HG02642 (cell line): ENCODE results near the gene HLA-DQA1.
"Not testable (repeated sequence)": the region's sequence is repeated elsewhere in the genome, so short reads cannot be mapped to it uniquely, and the experiment has no call there.

ENCODE experiments used
- ATAC-seq: cut with Tn5 transposase; IDR thresholded peaks from one replicate; pipeline ENCODE4 v1.9.1; 2021; ENCODE audit warnings: mild to moderate bottlenecking; ENCODE audit not compliant: unreplicated experiment, poor library complexity

The HLA-DQA1 gene

GRCh38 chr6:32657329-32657728 lies 20.1 kb downstream of the HLA-DQA1 start:
- ATAC-seq = not testable (repeated sequence)

GRCh38 chr6:32657819-32658218 lies 20.6 kb downstream of the HLA-DQA1 start:
- not testable (repeated sequence) for ATAC-seq

GRCh38 chr6:32658268-32658897 lies 21.2 kb downstream of the HLA-DQA1 start:
- ATAC-seq = no peak

DNA sequence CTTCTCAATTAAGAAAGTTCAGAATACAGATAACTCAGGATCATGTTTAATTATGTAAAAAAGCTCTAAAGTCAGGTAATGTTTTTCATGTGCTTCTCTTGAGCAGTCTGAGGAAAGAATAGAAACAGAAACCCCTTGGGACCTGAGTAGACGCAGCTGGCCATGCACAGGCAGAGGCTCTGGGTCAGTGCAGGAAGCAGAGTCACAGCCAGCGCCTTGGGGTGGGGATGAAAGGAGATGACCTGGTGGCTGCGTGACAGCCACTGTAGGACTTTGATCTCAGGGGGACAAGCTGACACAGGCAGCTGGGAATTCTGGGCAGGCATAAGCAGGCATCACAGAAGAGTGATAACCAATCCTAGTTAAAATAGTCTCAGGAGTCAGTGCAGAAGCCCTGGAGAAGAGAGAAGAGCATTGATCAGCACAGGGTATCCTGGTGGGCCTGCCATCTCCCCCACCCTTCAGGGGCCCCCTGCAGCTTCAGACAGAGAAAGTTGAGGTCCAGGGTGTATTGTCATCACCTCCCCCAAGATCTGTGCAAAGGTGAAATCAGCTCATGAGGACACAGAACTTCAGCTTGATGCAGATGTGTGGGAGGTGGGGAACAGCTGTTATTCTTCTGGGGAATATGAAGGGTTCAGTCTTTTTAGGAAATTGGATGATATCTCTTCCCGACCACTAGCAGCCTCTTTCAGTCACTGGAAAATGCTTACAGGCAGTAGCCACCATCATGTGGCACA lies 22.8 kb downstream of the HLA-DQA1 start:
- peak; percentile 77 for ATAC-seq

DNA sequence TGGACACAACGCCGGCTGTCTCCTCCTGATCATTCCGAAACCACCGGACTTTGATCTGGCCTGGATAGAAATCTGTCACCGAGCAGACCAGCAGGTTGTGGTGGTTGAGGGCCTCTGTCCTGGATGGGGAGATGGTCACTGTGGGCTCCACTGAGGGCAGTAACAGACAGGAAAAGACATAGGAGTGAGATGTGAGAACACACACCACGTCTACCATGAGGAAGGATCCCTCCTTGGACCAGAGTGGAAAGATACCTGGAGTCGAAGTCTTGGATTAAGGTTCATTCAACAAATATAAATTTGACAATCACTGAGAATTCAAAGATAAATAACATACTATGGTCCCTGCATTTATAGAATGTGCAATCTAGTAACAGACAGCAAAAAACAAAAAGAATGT lies 24.9 kb downstream of the HLA-DQA1 start:
- ATAC-seq = no peak

- ATAC-seq = no peak
Observed at GRCh38 chr6:32662836-32663235, 25.6 kb downstream of the HLA-DQA1 start.

DNA sequence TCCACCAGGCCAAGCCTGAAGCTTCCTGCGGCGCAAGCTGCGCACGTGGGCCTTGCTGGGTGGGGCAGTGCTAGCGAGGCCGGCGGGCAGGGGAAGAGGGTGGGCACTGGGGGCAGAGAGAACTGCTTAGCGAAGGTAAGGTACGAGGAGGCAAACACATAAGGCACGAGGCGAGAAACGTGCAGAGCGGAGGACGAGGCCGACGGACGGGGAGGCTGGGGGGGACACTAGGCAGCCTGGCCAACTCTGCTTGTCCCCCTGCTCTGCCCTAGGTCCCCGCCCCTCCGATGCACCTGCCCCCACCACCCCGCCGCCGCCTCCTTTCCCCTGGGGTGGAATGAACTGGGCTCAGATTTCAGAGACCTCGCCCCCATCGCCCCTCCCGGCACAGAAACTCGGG lies 27.1 kb downstream of the HLA-DQA1 start:
- ATAC-seq = no peak

- peak; percentile 46 for ATAC-seq
Observed at GRCh38 chr6:32664827-32665362, 27.7 kb downstream of the HLA-DQA1 start.

DNA sequence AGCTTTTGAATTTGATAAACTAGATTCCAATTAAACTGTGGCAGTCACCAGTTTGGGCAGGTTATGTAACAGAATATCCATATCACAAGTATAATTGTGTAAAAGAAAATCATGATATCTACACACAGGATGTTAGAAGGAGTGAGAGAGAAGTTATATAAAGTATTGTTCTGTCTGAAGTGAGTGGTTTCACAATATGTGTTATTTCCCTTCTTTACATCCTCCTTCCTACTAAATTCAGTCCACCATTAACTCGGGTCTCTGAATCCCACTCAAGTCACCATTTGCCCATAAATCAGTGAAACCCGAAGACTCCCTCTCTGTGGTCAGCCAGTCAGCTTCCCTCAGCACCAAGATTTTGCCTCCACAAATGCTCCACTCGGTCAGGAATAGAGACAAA lies 28.5 kb downstream of the HLA-DQA1 start:
- ATAC-seq = no peak

- peak; percentile 50 for ATAC-seq
Observed at GRCh38 chr6:32666420-32667300, 29.5 kb downstream of the HLA-DQA1 start, which contains the start of gene HLA-DQB1. HLA-DQB1 (minus strand) TSS chr6:32666657; CDS start chr6:32666607, 50 bp downstream.

DNA sequence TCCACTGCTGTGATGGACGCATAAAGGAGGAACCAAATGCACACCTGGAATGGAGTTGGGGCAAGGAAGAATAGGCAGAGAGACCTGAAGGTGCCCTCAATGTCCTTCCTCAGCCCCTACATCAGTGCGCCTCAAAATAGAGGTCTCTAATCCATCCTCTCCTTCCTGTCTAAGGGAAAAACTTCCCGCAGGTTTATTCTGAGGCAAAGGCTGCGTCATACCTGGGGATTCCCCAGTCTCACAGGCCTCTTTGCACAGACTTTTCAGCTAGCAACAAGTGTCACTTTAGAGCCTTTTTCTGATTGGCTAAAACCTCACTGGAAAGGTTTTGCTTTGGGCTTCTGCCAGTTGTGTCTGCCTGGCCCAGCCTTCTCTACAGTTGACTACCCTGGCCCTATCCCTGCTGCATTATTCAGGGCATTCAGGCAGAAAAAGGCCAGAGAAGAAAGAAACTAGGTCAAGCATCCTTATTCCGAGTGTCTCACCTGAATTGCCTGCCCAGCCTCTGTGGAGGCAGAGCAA lies 31.1 kb downstream of the HLA-DQA1 start:
- peak; percentile 72 for ATAC-seq

DNA sequence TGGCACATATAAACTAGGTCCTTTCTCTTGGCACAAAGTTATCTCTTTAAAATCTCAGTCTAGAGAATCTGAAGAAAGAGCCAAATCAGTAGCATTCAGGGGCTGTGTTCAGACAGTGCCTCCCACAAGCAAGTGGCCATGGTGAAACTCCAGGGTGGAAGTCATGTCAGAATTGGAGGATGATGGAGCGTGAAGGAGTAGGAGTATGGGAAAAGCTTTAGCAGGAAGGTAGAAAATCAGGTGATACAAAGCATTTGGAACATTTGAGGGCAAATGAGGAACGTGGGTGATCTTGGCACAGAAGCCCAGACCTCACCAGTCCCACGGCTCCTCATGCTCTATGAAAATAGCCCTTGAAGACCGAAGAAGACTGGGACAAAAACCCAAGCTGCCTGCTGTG lies 32.0 kb downstream of the HLA-DQA1 start:
- no peak for ATAC-seq

DNA sequence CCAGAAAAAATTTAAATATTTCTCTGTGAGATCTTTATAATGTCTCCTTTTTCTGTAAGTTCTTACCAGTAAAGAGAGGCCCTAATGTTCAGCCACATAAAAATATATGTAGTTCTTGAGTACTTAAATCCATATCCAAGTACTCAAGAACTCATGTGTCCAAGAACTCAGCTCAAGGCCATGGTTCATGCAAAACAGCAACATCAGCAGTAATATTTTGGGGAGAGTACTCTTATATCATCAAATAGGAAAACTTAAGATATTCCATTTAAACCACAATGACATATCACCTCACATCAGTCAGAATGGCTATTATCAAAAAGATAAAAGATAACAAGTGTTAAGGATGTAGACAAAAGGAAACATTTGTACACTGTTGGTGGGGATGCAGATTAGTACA lies 32.7 kb downstream of the HLA-DQA1 start:
- no peak for ATAC-seq

DNA sequence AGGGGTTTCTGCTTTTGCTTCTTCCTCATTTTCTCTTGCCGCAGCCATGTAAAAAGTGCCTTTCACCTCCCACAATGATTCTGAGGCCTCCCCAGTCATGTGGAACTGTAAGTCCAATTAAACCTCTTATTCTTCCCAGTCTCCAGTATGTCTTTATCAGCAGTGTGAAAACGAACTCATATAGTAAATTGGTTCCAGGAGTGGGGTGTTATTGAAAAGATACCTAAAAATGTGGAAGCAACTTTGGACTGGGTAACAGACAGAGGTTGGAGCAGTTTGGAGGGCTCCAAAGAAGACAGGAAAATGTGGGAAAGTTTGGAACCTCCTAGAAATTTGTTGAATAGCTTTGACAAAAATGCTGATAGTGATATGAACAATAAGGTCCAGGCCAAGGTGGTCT lies 34.7 kb downstream of the HLA-DQA1 start:
- not testable (repeated sequence) for ATAC-seq

- not testable (repeated sequence) for ATAC-seq
Observed at GRCh38 chr6:32674123-32674522, 36.9 kb downstream of the HLA-DQA1 start.

GRCh38 chr6:32679492-32679891 lies 42.3 kb downstream of the HLA-DQA1 start:
- no peak for ATAC-seq

GRCh38 chr6:32680055-32680454 lies 42.8 kb downstream of the HLA-DQA1 start:
- no peak for ATAC-seq

- no peak for ATAC-seq
Observed at GRCh38 chr6:32684246-32684645, 47.0 kb downstream of the HLA-DQA1 start.

DNA sequence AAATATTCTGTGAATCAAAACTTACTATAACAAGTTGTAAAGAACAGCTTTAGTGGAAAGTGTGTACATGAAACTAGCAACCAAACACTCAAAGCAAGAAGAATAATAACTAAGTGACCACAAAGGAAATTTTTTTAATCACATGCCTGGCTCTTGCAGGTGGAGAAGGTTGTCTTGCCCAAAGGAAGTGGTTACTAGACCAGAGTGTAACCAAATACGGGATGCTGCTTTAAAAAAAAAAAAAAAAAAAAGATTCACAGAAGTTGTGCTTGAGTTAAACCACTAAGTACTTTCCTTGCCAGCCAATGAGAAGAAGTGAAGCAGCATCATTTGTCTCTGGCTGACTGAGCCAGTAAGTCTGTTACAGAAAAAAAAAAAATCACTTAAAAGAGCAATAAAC lies 48.4 kb downstream of the HLA-DQA1 start:
- ATAC-seq = peak; percentile 79
